Stromal cell of bone marrow (primary cell): Measurements from ENCODE around the gene FCAMR.
A peak's percentile ranks its signal among the peaks of the same experiment; 100 is the strongest.
"Not testable (repeated sequence)": the region's sequence is repeated elsewhere in the genome, so short reads cannot be mapped to it uniquely, and the experiment has no call there.

Experiments
- DNase-seq: peaks from one replicate; pipeline ENCODE4 v3.0.0-alpha.2; 2012; ENCODE audit warnings: low read depth

The FCAMR gene

GRCh38 chr1:206935491-206936067 lies 34.7 kb downstream of the FCAMR start:
- no peak for DNase-seq

GRCh38 chr1:206933333-206933945 lies 36.8 kb downstream of the FCAMR start:
- no peak for DNase-seq

- no peak for DNase-seq
Measured at GRCh38 chr1:206932177-206932576, 38.1 kb downstream of the FCAMR start.

- DNase-seq: no peak
Measured at GRCh38 chr1:206931709-206932108, 38.6 kb downstream of the FCAMR start.

GRCh38 chr1:206930210-206930798 lies 40.0 kb downstream of the FCAMR start:
- no peak for DNase-seq

GRCh38 chr1:206929524-206929923 lies 40.7 kb downstream of the FCAMR start:
- no peak for DNase-seq

GRCh38 chr1:206926286-206926685 lies 44.0 kb downstream of the FCAMR start:
- DNase-seq: no peak

GRCh38 chr1:206925106-206925736 lies 45.0 kb downstream of the FCAMR start:
- no peak for DNase-seq

- DNase-seq: no peak
Measured at GRCh38 chr1:206924592-206925105, 45.6 kb downstream of the FCAMR start.

- not testable (repeated sequence) for DNase-seq
Measured at GRCh38 chr1:206923961-206924557, 46.2 kb downstream of the FCAMR start.

- no peak for DNase-seq
Measured at GRCh38 chr1:206923009-206923960, 47.0 kb downstream of the FCAMR start.

- DNase-seq: no peak
Measured at GRCh38 chr1:206922524-206922923, 47.7 kb downstream of the FCAMR start.

GRCh38 chr1:206921772-206922265 lies 48.4 kb downstream of the FCAMR start, which contains the start of gene FCMR:
Gene FCMR (minus strand): TSS chr1:206921941. CDS start chr1:206921854, 87 bp downstream.
- no peak for DNase-seq

- DNase-seq: no peak
Measured at GRCh38 chr1:206918076-206918475, 52.2 kb downstream of the FCAMR start.

GRCh38 chr1:206916000-206916709 lies 54.1 kb downstream of the FCAMR start:
- DNase-seq: no peak

- no peak for DNase-seq
Measured at GRCh38 chr1:206915030-206915735, 55.1 kb downstream of the FCAMR start.

- no peak for DNase-seq
Measured at GRCh38 chr1:206913766-206914537, 56.3 kb downstream of the FCAMR start.

- DNase-seq: peak; percentile 63
Measured at GRCh38 chr1:206912445-206913095, 57.7 kb downstream of the FCAMR start.
